Panc1 (cell line): ENCODE measurements around the gene LRFN3. TPM values are rescaled to one million over a fixed set of nuclear protein-coding genes. Genes with fewer than 3 reads are reported as not detected.

Experiments
- ATAC-seq: fragments of 200-7000 bp; cut with Tn5 transposase; 2 replicates; pipeline ENCODE4 v1.9.1; 2020; ENCODE audit warnings: mild to moderate bottlenecking, moderate library complexity
- BruUV-seq: library from RNA; stranded (reverse); fragments of 400-500 nt; replicated peaks from 2 replicates; lab custom pipeline; 2021; lab: Mats Ljungman, UMichigan
- CTCF ChIA-PET: fragments of 300-600 bp; sonication (Branson Sonifier 250); formaldehyde crosslinking; loops from one replicate; lab custom pipeline; 2022; ENCODE audit warnings: antibody characterized with exemption; lab: Charles Lee
- POLR2A ChIA-PET: fragments of 300-600 bp; sonication (Branson Sonifier 250); formaldehyde crosslinking; loops from one replicate; lab custom pipeline; 2022; ENCODE audit warnings: antibody characterized with exemption; lab: Charles Lee
- DNase-seq: peaks from one replicate; pipeline ENCODE4 v3.0.0-alpha.2; 2010; ENCODE audit warnings: low read depth, low spot score
- H3K27ac ChIP-seq: 2 replicates; pipeline ENCODE4 v1.5.1; 2011; ENCODE audit warnings: mild to moderate bottlenecking, low read length, inconsistent platforms
- H3K27me3 ChIP-seq: fragments of 200-500 bp; sonication (Bioruptor generic); 2 replicates; pipeline ENCODE4 v1.6.0; 2014; ENCODE audit warnings: low read length, inconsistent platforms; ENCODE audit not compliant: control insufficient read depth, insufficient read depth
- H3K36me3 ChIP-seq: fragments of 200-500 bp; sonication (Bioruptor generic); 2 replicates; pipeline ENCODE4 v1.5.1; 2014; ENCODE audit warnings: inconsistent platforms, mild to moderate bottlenecking, low read length, moderate library complexity; ENCODE audit not compliant: control insufficient read depth, insufficient read depth
- H3K4me1 ChIP-seq: 2 replicates; pipeline ENCODE4 v1.5.1; 2011; ENCODE audit warnings: inconsistent platforms, mild to moderate bottlenecking, low read length, moderate library complexity; ENCODE audit not compliant: control insufficient read depth, insufficient read depth
- H3K4me3 ChIP-seq, 2 experiments: 2 replicates each; pipeline ENCODE4 v1.5.1; 2011 to 2012; ENCODE audit warnings: low read depth in 2 of 2, low read length in 2 of 2, mild to moderate bottlenecking in 2 of 2, inconsistent platforms in 1 of 2, moderate library complexity in 1 of 2
- H3K9me3 ChIP-seq: fragments of 200-500 bp; sonication (Bioruptor generic); 2 replicates; pipeline ENCODE4 v1.5.1; 2014; ENCODE audit warnings: low read depth, mild to moderate bottlenecking, inconsistent platforms, low read length, moderate library complexity; ENCODE audit not compliant: control insufficient read depth, insufficient read depth
- POLR2AphosphoS5 ChIP-seq: IDR thresholded peaks from 2 replicates; pipeline ENCODE4 v1.6.1; 2012; ENCODE audit warnings: mild to moderate bottlenecking, low read depth, low read length, moderate library complexity
- SIN3A ChIP-seq: IDR thresholded peaks from 2 replicates; pipeline ENCODE4 v1.6.1; 2012; ENCODE audit warnings: low read depth, mild to moderate bottlenecking, low read length, moderate library complexity, borderline replicate concordance; ENCODE audit not compliant: insufficient read depth
- TCF7L2 ChIP-seq: IDR thresholded peaks from 2 replicates; pipeline ENCODE4 v1.6.1; 2011; ENCODE audit warnings: mild to moderate bottlenecking, low read depth, low read length, inconsistent platforms
- in situ Hi-C: cut with HindIII; loops from 2 replicates; pipeline ENCODE4 v1.10.0; 2016; ENCODE audit warnings: low sequenced_read_pairs, low pct_unique_long_range_greater_than_20kb
- intact Hi-C: fragments of 100-400 bp; cut with micrococcal nuclease; formaldehyde crosslinking; loops from one replicate; pipeline ENCODE4 v1.10.0; 2022; ENCODE audit not compliant: unreplicated experiment
- total RNA-seq: library from RNA; stranded (reverse); gene quantifications from one replicate; pipeline ENCODE4 v1.2.1, GENCODE V29; 2021; ENCODE audit not compliant: unreplicated experiment
- TF ChIP-seq, protein P1 (sequence below): fragments of 450-650 bp; IDR thresholded peaks from 2 replicates; pipeline ENCODE4 v1.5.1; 2017; ENCODE audit warnings: mild to moderate bottlenecking
- TF ChIP-seq, protein P2 (sequence below), 2 experiments: IDR thresholded peaks; 2 replicates each; pipeline ENCODE4 v1.6.1; 2011 to 2012; ENCODE audit warnings: low read depth in 2 of 2, control low read depth in 1 of 2, low read length in 1 of 2, mild to moderate bottlenecking in 1 of 2, moderate library complexity in 1 of 2; ENCODE audit not compliant: insufficient read depth in 1 of 2

The LRFN3 gene
- total RNA-seq, 1 experiment from 2014 or later: 16.7 TPM

DNA sequence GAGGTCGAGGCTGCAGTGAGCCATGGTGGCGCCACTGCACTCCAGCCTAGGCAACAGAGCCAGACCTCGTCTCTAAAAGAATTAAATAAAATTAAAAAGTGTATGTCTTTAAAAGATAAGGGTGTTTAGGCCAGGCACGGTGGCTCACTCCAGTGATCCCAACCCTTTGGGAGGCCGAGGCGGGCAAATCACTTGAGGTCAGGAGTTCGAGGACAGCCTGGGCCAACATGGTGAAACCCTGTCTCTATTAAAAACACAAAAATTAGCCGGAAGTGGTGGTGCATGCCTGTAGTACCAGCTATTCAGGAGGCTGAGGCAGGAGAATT is 51.4 kb downstream of the LRFN3 start:
- CTCF ChIA-PET: interaction anchor here (0.6 kb wide), 1 partner anchor 17 kb away, joined by 9 read pairs; no protein-coding TSS in a partner anchor
- peak overlapping the region; percentile 36 to 48 for H3K4me3 ChIP-seq
- no peaks in the 10 kb centered on the region for H3K4me1 ChIP-seq
- H3K27ac ChIP-seq: no peak overlapping the region
- TF ChIP-seq POLR2AphosphoS5: no peak
- TF ChIP-seq TCF7L2: no peak
- TF ChIP-seq, protein P1, sequence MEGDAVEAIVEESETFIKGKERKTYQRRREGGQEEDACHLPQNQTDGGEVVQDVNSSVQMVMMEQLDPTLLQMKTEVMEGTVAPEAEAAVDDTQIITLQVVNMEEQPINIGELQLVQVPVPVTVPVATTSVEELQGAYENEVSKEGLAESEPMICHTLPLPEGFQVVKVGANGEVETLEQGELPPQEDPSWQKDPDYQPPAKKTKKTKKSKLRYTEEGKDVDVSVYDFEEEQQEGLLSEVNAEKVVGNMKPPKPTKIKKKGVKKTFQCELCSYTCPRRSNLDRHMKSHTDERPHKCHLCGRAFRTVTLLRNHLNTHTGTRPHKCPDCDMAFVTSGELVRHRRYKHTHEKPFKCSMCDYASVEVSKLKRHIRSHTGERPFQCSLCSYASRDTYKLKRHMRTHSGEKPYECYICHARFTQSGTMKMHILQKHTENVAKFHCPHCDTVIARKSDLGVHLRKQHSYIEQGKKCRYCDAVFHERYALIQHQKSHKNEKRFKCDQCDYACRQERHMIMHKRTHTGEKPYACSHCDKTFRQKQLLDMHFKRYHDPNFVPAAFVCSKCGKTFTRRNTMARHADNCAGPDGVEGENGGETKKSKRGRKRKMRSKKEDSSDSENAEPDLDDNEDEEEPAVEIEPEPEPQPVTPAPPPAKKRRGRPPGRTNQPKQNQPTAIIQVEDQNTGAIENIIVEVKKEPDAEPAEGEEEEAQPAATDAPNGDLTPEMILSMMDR: no peak; the same call in 1 of the 2 replicates
- TF ChIP-seq, protein P2, sequence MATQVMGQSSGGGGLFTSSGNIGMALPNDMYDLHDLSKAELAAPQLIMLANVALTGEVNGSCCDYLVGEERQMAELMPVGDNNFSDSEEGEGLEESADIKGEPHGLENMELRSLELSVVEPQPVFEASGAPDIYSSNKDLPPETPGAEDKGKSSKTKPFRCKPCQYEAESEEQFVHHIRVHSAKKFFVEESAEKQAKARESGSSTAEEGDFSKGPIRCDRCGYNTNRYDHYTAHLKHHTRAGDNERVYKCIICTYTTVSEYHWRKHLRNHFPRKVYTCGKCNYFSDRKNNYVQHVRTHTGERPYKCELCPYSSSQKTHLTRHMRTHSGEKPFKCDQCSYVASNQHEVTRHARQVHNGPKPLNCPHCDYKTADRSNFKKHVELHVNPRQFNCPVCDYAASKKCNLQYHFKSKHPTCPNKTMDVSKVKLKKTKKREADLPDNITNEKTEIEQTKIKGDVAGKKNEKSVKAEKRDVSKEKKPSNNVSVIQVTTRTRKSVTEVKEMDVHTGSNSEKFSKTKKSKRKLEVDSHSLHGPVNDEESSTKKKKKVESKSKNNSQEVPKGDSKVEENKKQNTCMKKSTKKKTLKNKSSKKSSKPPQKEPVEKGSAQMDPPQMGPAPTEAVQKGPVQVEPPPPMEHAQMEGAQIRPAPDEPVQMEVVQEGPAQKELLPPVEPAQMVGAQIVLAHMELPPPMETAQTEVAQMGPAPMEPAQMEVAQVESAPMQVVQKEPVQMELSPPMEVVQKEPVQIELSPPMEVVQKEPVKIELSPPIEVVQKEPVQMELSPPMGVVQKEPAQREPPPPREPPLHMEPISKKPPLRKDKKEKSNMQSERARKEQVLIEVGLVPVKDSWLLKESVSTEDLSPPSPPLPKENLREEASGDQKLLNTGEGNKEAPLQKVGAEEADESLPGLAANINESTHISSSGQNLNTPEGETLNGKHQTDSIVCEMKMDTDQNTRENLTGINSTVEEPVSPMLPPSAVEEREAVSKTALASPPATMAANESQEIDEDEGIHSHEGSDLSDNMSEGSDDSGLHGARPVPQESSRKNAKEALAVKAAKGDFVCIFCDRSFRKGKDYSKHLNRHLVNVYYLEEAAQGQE (IDR thresholded peaks at IDR 0.05; ENCODE audit: insufficient read depth in 1 of 2, low read depth in 2 of 2, low read length in 1 of 2): no peak
- no peak for TF ChIP-seq SIN3A
- DNase-seq (no peak), ATAC-seq (no peak)
- intact Hi-C loops: no loop called here
- POLR2A ChIA-PET: interaction anchor here (0.7 kb wide), 1 partner anchor 247 kb away, joined by 3 read pairs; no protein-coding TSS in a partner anchor
- BruUV-seq: no TSS peak
- H3K9me3 ChIP-seq: no peaks in the 10 kb centered on the region
- in situ Hi-C loops: no loop called here
- H3K27me3 ChIP-seq: no peaks in the 10 kb centered on the region
- H3K36me3 ChIP-seq: no peaks in the 10 kb centered on the region

DNA sequence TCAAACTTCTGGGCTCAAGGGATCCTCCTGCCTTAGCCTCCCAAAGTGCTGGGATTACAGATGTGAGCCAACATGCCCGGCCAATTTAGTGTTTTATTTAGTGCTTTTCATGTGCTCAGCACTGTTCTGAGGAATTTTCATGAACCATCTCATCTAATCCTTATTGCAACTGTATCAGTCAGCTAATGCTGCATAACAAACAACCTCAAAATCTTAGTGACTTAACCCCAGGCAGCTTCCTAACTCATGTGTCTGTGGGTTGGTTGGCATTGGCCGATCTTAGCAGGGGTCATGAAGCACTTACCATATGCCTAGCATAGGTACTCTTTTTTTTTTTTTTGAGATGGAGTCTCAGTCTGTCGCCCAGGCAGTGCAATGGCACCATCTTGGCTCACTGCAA is 52.6 kb downstream of the LRFN3 start:
- no peaks in the 10 kb centered on the region for H3K27me3 ChIP-seq
- in situ Hi-C loops: no loop called here
- POLR2A ChIA-PET: no interaction called here
- CTCF ChIA-PET: no interaction called here
- TF ChIP-seq, protein P2 (IDR thresholded peaks at IDR 0.05; ENCODE audit: insufficient read depth in 1 of 2, low read depth in 2 of 2, low read length in 1 of 2): no peak
- TF ChIP-seq, protein P1: no peak
- no peak for TF ChIP-seq SIN3A
- no peak for TF ChIP-seq TCF7L2
- TF ChIP-seq POLR2AphosphoS5: no peak
- no TSS peak for BruUV-seq
- H3K9me3 ChIP-seq: no peaks in the 10 kb centered on the region
- no peak overlapping the region for H3K4me3 ChIP-seq
- H3K36me3 ChIP-seq: no peaks in the 10 kb centered on the region
- no peak overlapping the region for H3K27ac ChIP-seq
- no peaks in the 10 kb centered on the region for H3K4me1 ChIP-seq
- intact Hi-C loops: no loop called here
- no peak for DNase-seq
- ATAC-seq: no peak
